Spleen (tissue), 11 donors: ENCODE measurements around the gene YWHAG. TPM values are rescaled to one million over a fixed set of nuclear protein-coding genes. Genes with fewer than 3 reads are reported as not detected.

ENCODE experiments used
- DNase-seq: peaks from one replicate; pipeline ENCODE4 v3.0.0-alpha.2; 2020
- H3K27ac ChIP-seq, 8 donors: fragments of 200-600 bp; sonication (generic) in 7 of 8; 1 replicate in 4 of 8; 2 replicates in 4 of 8; pipeline versions ENCODE4 v1.5.0 to v1.8.0; 2016 to 2021; ENCODE audit warnings: inconsistent platforms in 4 of 8, mild to moderate bottlenecking in 4 of 8, moderate library complexity in 1 of 8
- H3K27me3 ChIP-seq, 7 donors: fragments of 200-600 bp; sonication (generic) in 6 of 7; replicated peaks in 1 of 7; 1 replicate in 4 of 7; 2 replicates in 3 of 7; pipeline versions ENCODE4 v1.5.0 to v1.8.0; 2016 to 2021; ENCODE audit warnings: inconsistent platforms in 3 of 7, mild to moderate bottlenecking in 1 of 7
- H3K36me3 ChIP-seq, 6 donors: fragments of 200-600 bp; sonication (generic) in 5 of 6; 1 replicate in 4 of 6; 2 replicates in 2 of 6; pipeline versions ENCODE4 v1.5.0 to v1.8.0; 2016 to 2021; ENCODE audit warnings: inconsistent platforms in 2 of 6
- H3K4me1 ChIP-seq, 6 donors: fragments of 200-600 bp; sonication (generic) in 5 of 6; 1 replicate in 3 of 6; 2 replicates in 3 of 6; pipeline versions ENCODE4 v1.5.0 to v1.8.0; 2016 to 2021; ENCODE audit warnings: inconsistent platforms in 3 of 6
- H3K4me3 ChIP-seq, 8 donors: fragments of 200-600 bp; sonication (generic) in 7 of 8; 1 replicate in 4 of 8; 2 replicates in 4 of 8; pipeline versions ENCODE4 v1.5.0 to v1.8.0; 2016 to 2021; ENCODE audit warnings: inconsistent platforms in 4 of 8, mild to moderate bottlenecking in 4 of 8, moderate library complexity in 2 of 8
- H3K9me3 ChIP-seq, 8 donors: fragments of 200-600 bp; sonication (generic) in 7 of 8; 1 replicate in 4 of 8; 2 replicates in 4 of 8; pipeline versions ENCODE4 v1.5.0 to v1.8.0; 2016 to 2021; ENCODE audit warnings: inconsistent platforms in 4 of 8
- CTCF ChIP-seq, 11 experiments: fragments of 200-600 bp in 7 of 11; fragments of 450-650 bp in 4 of 11; sonication (generic) in 4 of 11; IDR thresholded peaks in 8 of 11; conservative IDR thresholded peaks in 3 of 11; 1 replicate in 7 of 11; 2 replicates in 4 of 11; pipeline versions ENCODE4 v1.4.0 to v1.8.0; 2016 to 2021; ENCODE audit warnings: antibody characterized with exemption in 11 of 11, inconsistent platforms in 4 of 11, mild to moderate bottlenecking in 1 of 11
- POLR2A ChIP-seq, 3 donors: fragments of 450-650 bp; IDR thresholded peaks; one replicate each; pipeline ENCODE4 v1.5.1; 2017; ENCODE audit warnings: antibody characterized with exemption in 3 of 3, mild to moderate bottlenecking in 1 of 3
- POLR2AphosphoS5 ChIP-seq, 3 donors: sonication (generic); formaldehyde crosslinking; IDR thresholded peaks; one replicate each; pipeline ENCODE4 v1.5.1; 2017; ENCODE audit warnings: antibody characterized with exemption in 3 of 3
- WGBS, 5 donors: extraction: QIAGEN DNeasy Blood & Tissue Kit in 3 of 5; methylation state at CpG; one replicate each; pipeline versions ENCODE4 v1.1.5 to v1.1.7; 2013 to 2018; 5-methylcytosine and 5-hydroxymethylcytosine counted together
- intact Hi-C: fragments of 100-400 bp; cut with DNase I; formaldehyde crosslinking; loops from one replicate; pipeline ENCODE4 v1.15.0; 2023; ENCODE audit warnings: low total_unique reads
- polyA plus RNA-seq, 3 donors: library from polyadenylated mRNA; stranded (reverse); fragments of 200-250 nt; gene quantifications; one replicate each; pipeline ENCODE4 v1.2.1, GENCODE V29; 2013
- total RNA-seq, 7 donors: library from RNA; depleted of rRNA in 3 of 7; stranded (reverse); fragments of >200 nt in 3 of 7; fragmentation: NEBNext Ultra II Directional in 4 of 7; extraction: Animal tissue kit (Norgen Biotek cat#: 25700) in 4 of 7; gene quantifications; one replicate each; pipeline versions ENCODE4 v1.1.0 to v1.2.1, GENCODE V29; 2016 to 2021
- donor health status: healthy with polysubstance abuse.
- donor health status: DM: no; HTN: no; CAD: no; lungs with moderate emphysema.
- donor health status: DM: no; HTN: no; CAD: no.
- donor health status: Bipolar disorder and iron deficiency.
- donor health status: healthy.
- donor health status: DM: no; HTN: no; CAD: no.
- donor health status: DM: yes; HTN: yes; CAD: no.

The YWHAG gene
- total and polyA plus RNA-seq, 10 donors, result 19.7 to 108 (median 70.4) TPM

DNA sequence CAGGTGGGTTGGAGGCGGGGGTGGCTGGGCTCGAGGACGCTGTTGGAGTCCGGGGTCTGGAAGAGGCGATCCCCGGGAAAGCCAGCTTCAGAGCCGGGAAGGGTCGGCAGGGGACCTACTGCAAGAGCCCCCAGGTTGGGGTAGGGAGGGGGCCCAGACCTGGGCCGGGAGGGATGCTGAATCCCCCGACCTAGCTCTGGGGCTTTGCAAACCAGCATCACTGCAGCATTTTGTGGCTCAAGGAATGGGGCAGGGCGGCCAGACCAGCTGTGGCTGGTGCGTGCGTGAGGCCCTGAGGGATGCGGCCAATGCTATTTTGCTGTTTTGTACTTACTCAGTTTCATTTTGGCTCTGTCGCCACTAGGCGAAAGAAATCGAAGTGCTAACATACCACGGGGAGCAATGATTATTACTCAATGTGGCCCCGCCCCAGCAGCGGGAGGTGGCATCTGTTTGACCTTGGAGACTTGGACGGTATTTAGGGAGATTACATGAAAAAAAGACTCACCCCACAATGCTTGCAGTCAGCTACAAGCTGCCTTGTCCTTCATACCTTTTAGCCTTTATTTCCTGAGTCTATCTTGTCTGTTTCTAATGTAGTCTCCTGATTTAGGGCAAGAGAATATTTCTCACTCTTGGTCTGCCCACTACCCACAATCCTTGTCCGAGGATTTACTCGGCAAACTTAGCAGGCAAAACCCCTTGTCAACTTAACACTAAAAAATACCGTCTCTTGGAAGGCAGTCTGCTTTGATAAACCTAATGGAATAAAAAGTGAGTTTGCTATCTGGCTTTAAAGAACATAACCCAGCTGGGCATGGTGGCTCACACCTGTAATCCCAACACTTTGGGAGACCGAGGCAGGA lies 40.1 kb downstream of the YWHAG start:
- TF ChIP-seq POLR2A (IDR thresholded peaks at IDR 0.05), result peak in 1 of 3 donors; percentile 64
- TF ChIP-seq CTCF (IDR thresholded peaks at IDR 0.05 in 8 of 11, conservative IDR thresholded peaks at IDR 0.05 in 3 of 11), result peak in 9 of 11 experiments; percentile 22 to 69 (median 44)
- TF ChIP-seq POLR2AphosphoS5 (IDR thresholded peaks at IDR 0.05), result peak in 1 of 3 donors; percentile 64
- H3K4me3 ChIP-seq, result peak overlapping the region; percentile 69 to 89 (median 79)
- H3K9me3 ChIP-seq, result no peaks in the 10 kb centered on the region
- 4 to 9% (median 6%) methylated on average over 23 to 25 of the region's 25 CpGs for WGBS, 5 donors
- DNase-seq, result no peak
- H3K36me3 ChIP-seq, result peaks cover 0 to 16% (median 0%) of the 10 kb centered on the region in 6 donors
- peaks cover 6 to 47% (median 23%) of the 10 kb centered on the region in 6 donors for H3K4me1 ChIP-seq
- intact Hi-C loops, result loop anchor here (5.0 kb wide), 1 partner anchor 39 kb away; the partner anchor contains the start of gene YWHAG
- H3K27me3 ChIP-seq, result no peaks in the 10 kb centered on the region
- peak overlapping the region; percentile 85 to 98 (median 96) for H3K27ac ChIP-seq

DNA sequence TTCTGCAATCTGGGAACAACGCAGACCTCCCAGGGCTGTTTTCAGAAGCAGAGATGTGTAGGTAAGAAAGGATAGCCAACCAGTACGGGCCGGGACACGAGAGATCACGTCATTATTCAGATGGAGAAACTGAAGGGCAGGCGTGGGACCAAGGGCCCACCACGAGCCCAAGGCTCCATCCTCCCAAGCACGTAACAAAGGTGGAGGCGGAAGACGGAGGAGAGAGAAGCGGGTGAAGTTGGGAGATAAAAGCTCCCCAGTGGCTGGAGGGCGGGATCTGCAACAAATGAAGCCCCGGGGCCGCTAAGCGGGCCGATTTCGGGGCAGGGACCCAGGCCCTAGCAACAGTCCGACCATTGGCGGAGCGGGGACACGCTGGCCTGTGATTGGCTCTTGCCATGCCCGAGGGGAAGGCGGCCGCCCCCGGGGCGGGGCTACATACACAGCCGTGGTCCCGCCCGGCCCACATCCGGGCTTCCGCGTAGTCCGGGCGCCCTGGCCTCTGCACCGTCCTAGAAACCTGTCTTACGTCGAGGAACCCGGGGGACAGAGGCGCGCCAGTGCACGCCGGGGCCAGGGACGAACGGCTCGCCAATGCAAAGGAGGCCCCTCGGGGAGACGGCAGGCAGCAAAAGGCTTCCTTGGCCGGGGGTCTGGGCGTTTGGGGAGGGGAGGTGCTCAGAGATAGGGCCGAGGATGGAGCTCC lies 40.9 kb downstream of the YWHAG start:
- Histone ChIP-seq H3K27me3 (no peaks in the 10 kb centered on the region), H3K4me1 (peaks cover 6 to 48% (median 23%) of the 10 kb centered on the region in 6 donors), H3K4me3 (peak overlapping the region; percentile 69 to 89 (median 79)), H3K27ac (peak overlapping the region; percentile 85 to 98 (median 96)), H3K9me3 (no peaks in the 10 kb centered on the region), H3K36me3 (peaks cover 0 to 12% (median 0%) of the 10 kb centered on the region in 6 donors)
- peak; percentile 99 for DNase-seq
- peak in 2 of 3 donors; percentile 62 to 85 for TF ChIP-seq POLR2A (IDR thresholded peaks at IDR 0.05)
- peak; percentile 93 to 98 (median 96) for TF ChIP-seq POLR2AphosphoS5 (IDR thresholded peaks at IDR 0.05)
- TF ChIP-seq CTCF (IDR thresholded peaks at IDR 0.05 in 8 of 11, conservative IDR thresholded peaks at IDR 0.05 in 3 of 11), result peak in 1 of 11 experiments; percentile 46
- WGBS, 5 donors, result 1 to 2% (median 1%) methylated on average over 29 to 50 of the region's 50 CpGs
- intact Hi-C loops, result loop anchor here (5.0 kb wide), 1 partner anchor 39 kb away; the partner anchor contains the start of gene YWHAG

- peak overlapping the region; percentile 85 to 98 (median 96) for H3K27ac ChIP-seq
- TF ChIP-seq POLR2A (IDR thresholded peaks at IDR 0.05) (no peak), CTCF (IDR thresholded peaks at IDR 0.05 in 8 of 11, conservative IDR thresholded peaks at IDR 0.05 in 3 of 11) (no peak)
- DNase-seq, result peak; percentile 84
- peaks cover 0 to 5% (median 0%) of the 10 kb centered on the region in 6 donors for H3K36me3 ChIP-seq
- 52 to 60% (median 56%) methylated on average over 13 to 14 of the region's 14 CpGs for WGBS, 5 donors
- peaks cover 6 to 48% (median 23%) of the 10 kb centered on the region in 6 donors for H3K4me1 ChIP-seq
- no peaks in the 10 kb centered on the region for H3K27me3 ChIP-seq
- no peaks in the 10 kb centered on the region for H3K9me3 ChIP-seq
- peak overlapping the region; percentile 69 to 89 (median 79) for H3K4me3 ChIP-seq
- intact Hi-C loops, result loop anchor here (5.0 kb wide), 1 partner anchor 40 kb away; the partner anchor contains the start of gene YWHAG
These were observed 41.6 kb downstream of the YWHAG start for GRCh38 chr7:76316984-76317781.
